ENCODE measurements around the gene SCAP.
A peak's percentile ranks its signal among the peaks of the same experiment; 100 is the strongest.
"Not testable (repeated sequence)": the region's sequence is repeated elsewhere in the genome, so short reads cannot be mapped to it uniquely, and the experiment has no call there.

SCAP gene

GRCh38 chr3:47475570-47476329 lies at the start of gene SCAP:
Gene SCAP, minus strand, starts transcription at chr3:47475941. Its CDS starts 32,948 bp downstream, at chr3:47442993.
- peak; percentile 67 to 92 for DNase-seq

- no peak for DNase-seq
Measured at GRCh38 chr3:47523310-47524073, 47.8 kb upstream of the SCAP start.

GRCh38 chr3:47522082-47522987 lies 46.6 kb upstream of the SCAP start:
- peak; percentile 84 to 92 for DNase-seq

- DNase-seq: no peak
Measured at GRCh38 chr3:47520756-47521155, 45.0 kb upstream of the SCAP start.

GRCh38 chr3:47517937-47518336 lies 42.2 kb upstream of the SCAP start:
- no peak for DNase-seq

- no peak for DNase-seq
Measured at GRCh38 chr3:47515864-47516319, 40.2 kb upstream of the SCAP start.

- DNase-seq: no peak
Measured at GRCh38 chr3:47515100-47515499, 39.4 kb upstream of the SCAP start.

- peak; percentile 93 to 98 for DNase-seq
Measured at GRCh38 chr3:47513125-47513929, 37.6 kb upstream of the SCAP start, which contains the start of gene ELP6. Gene ELP6, minus strand, starts transcription at chr3:47513712. Its CDS starts 122 bp downstream, at chr3:47513590.

GRCh38 chr3:47512416-47513124 lies 36.8 kb upstream of the SCAP start:
- DNase-seq: peak in 1 of 2 experiments; percentile 26

GRCh38 chr3:47505267-47505666 lies 29.5 kb upstream of the SCAP start:
- not testable (repeated sequence) for DNase-seq

GRCh38 chr3:47504113-47504512 lies 28.4 kb upstream of the SCAP start:
- no peak for DNase-seq

- DNase-seq: no peak
Measured at GRCh38 chr3:47503033-47503432, 27.3 kb upstream of the SCAP start.

GRCh38 chr3:47496892-47497291 lies 21.2 kb upstream of the SCAP start:
- DNase-seq: no peak

GRCh38 chr3:47495886-47496285 lies 20.1 kb upstream of the SCAP start:
- no peak for DNase-seq

- DNase-seq: no peak
Measured at GRCh38 chr3:47495111-47495510, 19.4 kb upstream of the SCAP start.

- no peak for DNase-seq
Measured at GRCh38 chr3:47491777-47492176, 16.0 kb upstream of the SCAP start.

- peak in 1 of 2 experiments; percentile 9 for DNase-seq
Measured at GRCh38 chr3:47491186-47491585, 15.4 kb upstream of the SCAP start.

GRCh38 chr3:47487265-47487664 lies 11.5 kb upstream of the SCAP start:
- DNase-seq: no peak

- DNase-seq: no peak
Measured at GRCh38 chr3:47485812-47486211, 10.1 kb upstream of the SCAP start.

- DNase-seq: peak; percentile 71
Measured at GRCh38 chr3:47482366-47482765, 6.6 kb upstream of the SCAP start.

- DNase-seq: not testable (repeated sequence)
Measured at GRCh38 chr3:47481763-47482162, 6.0 kb upstream of the SCAP start.
